GM19193 (cell line): ENCODE results near the gene SPATA18.

Experiments
- POLR2A ChIP-seq: IDR thresholded peaks from 4 replicates; pipeline ENCODE4 v1.6.1; 2011; ENCODE audit not compliant: insufficient read depth, insufficient read length; ENCODE audit errors: extremely low read depth

The SPATA18 gene

GRCh38 chr4:52093466-52093865, 42.4 kb downstream of the SPATA18 start:
- no peak for TF ChIP-seq POLR2A

GRCh38 chr4:52094376-52095145, 43.5 kb downstream of the SPATA18 start:
- TF ChIP-seq POLR2A = no peak

GRCh38 chr4:52095374-52095773, 44.3 kb downstream of the SPATA18 start:
- TF ChIP-seq POLR2A = no peak

GRCh38 chr4:52096048-52096447, 44.9 kb downstream of the SPATA18 start:
- TF ChIP-seq POLR2A = no peak

GRCh38 chr4:52098618-52099017, 47.5 kb downstream of the SPATA18 start:
- TF ChIP-seq POLR2A = no peak

- TF ChIP-seq POLR2A = no peak
Measured at GRCh38 chr4:52099860-52100461, 48.9 kb downstream of the SPATA18 start.

GRCh38 chr4:52102587-52102986, 51.5 kb downstream of the SPATA18 start:
- TF ChIP-seq POLR2A = no peak

- TF ChIP-seq POLR2A = no peak
Measured at GRCh38 chr4:52103319-52103718, 52.2 kb downstream of the SPATA18 start.

GRCh38 chr4:52105276-52105675, 54.2 kb downstream of the SPATA18 start:
- no peak for TF ChIP-seq POLR2A

GRCh38 chr4:52106191-52106590, 55.1 kb downstream of the SPATA18 start:
- TF ChIP-seq POLR2A = no peak

- TF ChIP-seq POLR2A = no peak
Measured at GRCh38 chr4:52106660-52107059, 55.6 kb downstream of the SPATA18 start.

GRCh38 chr4:52107336-52107735, 56.2 kb downstream of the SPATA18 start:
- no peak for TF ChIP-seq POLR2A

GRCh38 chr4:52107745-52108144, 56.6 kb downstream of the SPATA18 start:
- TF ChIP-seq POLR2A = no peak

GRCh38 chr4:52110171-52110570, 59.1 kb downstream of the SPATA18 start:
- no peak for TF ChIP-seq POLR2A

- TF ChIP-seq POLR2A = no peak
Measured at GRCh38 chr4:52111995-52112394, 60.9 kb downstream of the SPATA18 start.

- no peak for TF ChIP-seq POLR2A
Measured at GRCh38 chr4:52112411-52112810, 61.3 kb downstream of the SPATA18 start.
